Heart right ventricle (tissue), 16 donors: ENCODE measurements around the gene KIAA1328. TPM values are rescaled to one million over a fixed set of nuclear protein-coding genes. Genes with fewer than 3 reads are reported as not detected.

Source experiments
- ATAC-seq, 8 donors: fragments of 200-7000 bp; cut with Tn5 transposase; one replicate each; pipeline ENCODE4 v1.9.1; 2020; ENCODE audit warnings: mild to moderate bottlenecking in 8 of 8, moderate library complexity in 8 of 8, moderate number of reproducible peaks in 1 of 8
- DNase-seq, 2 donors: peaks; one replicate each; pipeline ENCODE4 v3.0.0-alpha.2; 2020
- H3K27ac ChIP-seq, 10 donors: fragments of 200-600 bp; sonication (generic) in 2 of 10; one replicate each; pipeline versions ENCODE4 v1.5.0 to v1.8.0; 2020 to 2022; ENCODE audit warnings: mild to moderate bottlenecking in 3 of 10
- H3K27me3 ChIP-seq, 7 donors: fragments of 200-600 bp; one replicate each; pipeline ENCODE4 v1.8.0; 2021 to 2022; ENCODE audit warnings: mild to moderate bottlenecking in 2 of 7
- H3K36me3 ChIP-seq, 9 donors: fragments of 200-600 bp; sonication (generic) in 1 of 9; one replicate each; pipeline versions ENCODE4 v1.5.0 to v1.8.0; 2020 to 2022; ENCODE audit warnings: mild to moderate bottlenecking in 2 of 9
- H3K4me1 ChIP-seq, 9 donors: fragments of 200-600 bp; sonication (generic) in 1 of 9; one replicate each; pipeline versions ENCODE4 v1.5.0 to v1.8.0; 2020 to 2022; ENCODE audit warnings: mild to moderate bottlenecking in 4 of 9
- H3K4me3 ChIP-seq, 10 donors: fragments of 200-600 bp; sonication (generic) in 2 of 10; one replicate each; pipeline versions ENCODE4 v1.5.0 to v1.8.0; 2020 to 2022; ENCODE audit warnings: mild to moderate bottlenecking in 7 of 10, moderate library complexity in 2 of 10
- H3K9me3 ChIP-seq, 11 donors: fragments of 200-600 bp in 10 of 11; sonication (generic) in 2 of 11; one replicate each; pipeline versions ENCODE4 v1.5.0 to v1.8.0; 2013 to 2022; ENCODE audit warnings: mild to moderate bottlenecking in 2 of 11, control low read depth in 1 of 11, moderate library complexity in 1 of 11
- CTCF ChIP-seq, 9 donors: fragments of 200-600 bp; sonication (generic) in 2 of 9; IDR thresholded peaks; one replicate each; pipeline versions ENCODE4 v1.5.0 to v1.8.0; 2021 to 2022; ENCODE audit warnings: antibody characterized with exemption in 9 of 9, mild to moderate bottlenecking in 5 of 9, moderate library complexity in 1 of 9
- WGBS, 2 donors: extraction: QIAGEN DNeasy Blood & Tissue Kit; methylation state at CpG; one replicate each; pipeline ENCODE4 v1.1.7; 2013; ENCODE audit warnings: inconsistent platforms in 1 of 2; 5-methylcytosine and 5-hydroxymethylcytosine counted together
- intact Hi-C, 10 donors: fragments of 100-400 bp; cut with DNase I; formaldehyde crosslinking; loops; one replicate each; pipeline versions ENCODE4 v1.11.1 to v1.14.2; 2022
- polyA plus RNA-seq, 2 donors: library from polyadenylated mRNA; stranded (reverse); fragments of 200-250 nt; gene quantifications; one replicate each; pipeline ENCODE4 v1.2.3, GENCODE V29; 2013
- total RNA-seq, 10 donors: library from RNA; stranded (reverse); fragmentation: NEBNext Ultra II Directional in 3 of 10; extraction: Animal tissue kit (Norgen Biotek cat#: 25700) in 3 of 10; gene quantifications; one replicate each; pipeline versions ENCODE4 v1.2.1 to v1.2.4, GENCODE V29; 2021 to 2023
- donor health status: Arrhythmogenic right ventricular cardiomyopathy.
- donor health status: ischemic (EF 13 %, LVEDD 7.1; RV severe dilation, severe dysfunction).
- donor health status: healthy with polysubstance abuse.
- donor health status: DM: no; HTN: yes; CAD: no.
- donor health status: DM: no; HTN: no; CAD: no.
- donor health status: ischemic (EF 25% LVEDD 6.9; RV normal size, moderate dysfunction).
- donor health status: ischemic (EF 25% LVEDD 5.7; RV mildly dilated, moderate dysfunction).
- donor health status: healthy.
- donor health status: DM: yes; HTN: yes; CAD: no.
- donor health status: Ischemic cardiomyopathy.
- donor health status: ischemic (EF 35%, LVEDD 5.7; RV mildly dilated, moderate dysfunction).
- donor health status: nonischemic (EF 11% LVEDD 7.7; RV severe dilation, severe dysfunction).
- donor health status: DM: yes; HTN: yes; CAD: no.
- donor health status: PGD.
- donor health status: ischemic (EF 29% LVEDD 5.4; RV normal size, mild dysfunction).
- donor health status: nonischemic (EF 23%, LVEDD 6.1; RV moderate dilation, normal function).

The KIAA1328 gene
- total and polyA plus RNA-seq, 12 donors = 1.9 to 6.3 (median 5.1) TPM

GRCh38 chr18:36849288-36850006, 20.5 kb downstream of the KIAA1328 start:
- no peaks in the 10 kb centered on the region for H3K4me1 ChIP-seq
- peaks cover 0 to 17% (median 5%) of the 10 kb centered on the region in 11 donors for H3K9me3 ChIP-seq
- DNase-seq = no peak
- no peak for TF ChIP-seq CTCF (IDR thresholded peaks at IDR 0.05)
- no peaks in the 10 kb centered on the region for H3K27me3 ChIP-seq
- H3K27ac ChIP-seq = no peak overlapping the region
- no peak for ATAC-seq
- WGBS, 2 donors = 54 to 65% methylated on average over 2 of the region's 2 CpGs
- H3K36me3 ChIP-seq = peaks cover 0 to 13% (median 6%) of the 10 kb centered on the region in 9 donors
- intact Hi-C loops = no loop called here
- H3K4me3 ChIP-seq = no peak overlapping the region

GRCh38 chr18:36850527-36851201, 21.7 kb downstream of the KIAA1328 start:
- intact Hi-C loops = no loop called here
- Histone ChIP-seq H3K4me3 (no peak overlapping the region), H3K4me1 (no peaks in the 10 kb centered on the region), H3K27me3 (no peaks in the 10 kb centered on the region), H3K9me3 (peaks cover 0 to 17% (median 5%) of the 10 kb centered on the region in 11 donors), H3K27ac (no peak overlapping the region), H3K36me3 (peaks cover 0 to 12% (median 6%) of the 10 kb centered on the region in 9 donors)
- no peak for TF ChIP-seq CTCF (IDR thresholded peaks at IDR 0.05)
- 62 to 84% methylated on average over 1 of the region's 1 CpG for WGBS, 2 donors
- ATAC-seq = peak in 1 of 8 donors; percentile 56
- no peak for DNase-seq

- peaks cover 0 to 17% (median 5%) of the 10 kb centered on the region in 11 donors for H3K9me3 ChIP-seq
- no peak for ATAC-seq
- H3K4me3 ChIP-seq = no peak overlapping the region
- no peak for DNase-seq
- 66 to 73% methylated on average over 2 of the region's 2 CpGs for WGBS, 2 donors
- H3K36me3 ChIP-seq = peaks cover 0 to 12% (median 6%) of the 10 kb centered on the region in 9 donors
- intact Hi-C loops = no loop called here
- H3K27ac ChIP-seq = no peak overlapping the region
- H3K4me1 ChIP-seq = peaks cover 0 to 3% (median 0%) of the 10 kb centered on the region in 9 donors
- no peaks in the 10 kb centered on the region for H3K27me3 ChIP-seq
- TF ChIP-seq CTCF (IDR thresholded peaks at IDR 0.05) = no peak
These were observed 22.3 kb downstream of the KIAA1328 start for GRCh38 chr18:36851202-36851590.

- no peak for TF ChIP-seq CTCF (IDR thresholded peaks at IDR 0.05)
- peaks cover 0 to 15% (median 2%) of the 10 kb centered on the region in 9 donors for H3K36me3 ChIP-seq
- ATAC-seq (peak in 1 of 8 donors; percentile 42), DNase-seq (no peak)
- WGBS, 2 donors = 19 to 21% methylated on average over 1 of the region's 1 CpG
- H3K4me3 ChIP-seq = no peak overlapping the region
- intact Hi-C loops = no loop called here
- peaks cover 0 to 10% (median 5%) of the 10 kb centered on the region in 11 donors for H3K9me3 ChIP-seq
- H3K27me3 ChIP-seq = no peaks in the 10 kb centered on the region
- no peak overlapping the region for H3K27ac ChIP-seq
- H3K4me1 ChIP-seq = peaks cover 0 to 14% (median 0%) of the 10 kb centered on the region in 9 donors
These were observed 27.9 kb downstream of the KIAA1328 start for GRCh38 chr18:36856815-36857214.
